Esophagus squamous epithelium (tissue), 4 donors: ENCODE measurements around the gene HIGD1B.

Source experiments
- POLR2A ChIP-seq, 4 donors: fragments of 450-650 bp; IDR thresholded peaks; one replicate each; pipeline ENCODE4 v1.6.1; 2017; ENCODE audit warnings: antibody characterized with exemption in 4 of 4, mild to moderate bottlenecking in 4 of 4, moderate library complexity in 3 of 4
- TF ChIP-seq, protein P1 (sequence below), 6 experiments: fragments of 450-650 bp in 4 of 6; fragments of 200-600 bp in 2 of 6; sonication (generic) in 2 of 6; IDR thresholded peaks; one replicate each; pipeline ENCODE4 v1.5.1; 2016 to 2019; ENCODE audit warnings: antibody characterized with exemption in 6 of 6, mild to moderate bottlenecking in 4 of 6, moderate library complexity in 4 of 6

DNA sequence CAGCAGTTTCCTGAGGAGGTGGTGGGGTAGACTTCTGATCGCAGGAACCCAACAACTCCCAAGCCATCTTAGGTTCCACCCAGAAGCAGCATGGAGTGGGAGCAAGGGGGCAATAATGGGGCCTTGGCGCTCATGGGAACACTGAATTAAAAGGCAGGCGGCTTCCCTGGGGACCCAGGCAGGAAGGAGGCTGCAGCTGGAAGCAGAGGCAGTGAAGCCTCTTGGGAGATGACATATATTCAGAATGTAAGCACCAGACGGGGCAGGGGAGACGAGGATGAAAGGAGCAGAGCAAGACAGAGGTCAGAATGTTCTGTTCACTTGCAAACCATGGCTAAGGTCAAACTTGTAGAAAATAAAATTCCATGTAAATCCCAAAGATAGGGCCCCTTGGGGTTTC is 2.9 kb downstream of the HIGD1B start:
- TF ChIP-seq, protein P1, sequence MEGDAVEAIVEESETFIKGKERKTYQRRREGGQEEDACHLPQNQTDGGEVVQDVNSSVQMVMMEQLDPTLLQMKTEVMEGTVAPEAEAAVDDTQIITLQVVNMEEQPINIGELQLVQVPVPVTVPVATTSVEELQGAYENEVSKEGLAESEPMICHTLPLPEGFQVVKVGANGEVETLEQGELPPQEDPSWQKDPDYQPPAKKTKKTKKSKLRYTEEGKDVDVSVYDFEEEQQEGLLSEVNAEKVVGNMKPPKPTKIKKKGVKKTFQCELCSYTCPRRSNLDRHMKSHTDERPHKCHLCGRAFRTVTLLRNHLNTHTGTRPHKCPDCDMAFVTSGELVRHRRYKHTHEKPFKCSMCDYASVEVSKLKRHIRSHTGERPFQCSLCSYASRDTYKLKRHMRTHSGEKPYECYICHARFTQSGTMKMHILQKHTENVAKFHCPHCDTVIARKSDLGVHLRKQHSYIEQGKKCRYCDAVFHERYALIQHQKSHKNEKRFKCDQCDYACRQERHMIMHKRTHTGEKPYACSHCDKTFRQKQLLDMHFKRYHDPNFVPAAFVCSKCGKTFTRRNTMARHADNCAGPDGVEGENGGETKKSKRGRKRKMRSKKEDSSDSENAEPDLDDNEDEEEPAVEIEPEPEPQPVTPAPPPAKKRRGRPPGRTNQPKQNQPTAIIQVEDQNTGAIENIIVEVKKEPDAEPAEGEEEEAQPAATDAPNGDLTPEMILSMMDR (IDR thresholded peaks at IDR 0.05) = no peak
- TF ChIP-seq POLR2A (IDR thresholded peaks at IDR 0.05) = no peak
